Measurements from ENCODE around the gene MAN2B1. TPM values are rescaled to one million over a fixed set of nuclear protein-coding genes. Genes with fewer than 3 reads are reported as not detected.

Gene MAN2B1
- total RNA-seq, 1 donor from 2014 or later: 92.8 TPM

- Histone ChIP-seq H3K4me3 (ENCODE audit: low read depth, low read length) (no peak overlapping the region), H3K27me3 (ENCODE audit: control insufficient read depth, insufficient read depth, low read length) (no peaks in the 10 kb centered on the region), H3K36me3 (ENCODE audit: control insufficient read depth, insufficient read depth, low read length) (peaks cover 4% of the 10 kb centered on the region)
- TF ChIP-seq CTCF (IDR thresholded peaks at IDR 0.05; ENCODE audit: insufficient read depth, low read length, poor library complexity, severe bottlenecking): no peak
- DNase-seq (ENCODE audit: low read depth): no peak
Measured at GRCh38 chr19:12664406-12665280, 1.9 kb downstream of the MAN2B1 start.

GRCh38 chr19:12660980-12661379 is 5.6 kb downstream of the MAN2B1 start:
- TF ChIP-seq CTCF (IDR thresholded peaks at IDR 0.05; ENCODE audit: insufficient read depth, low read length, poor library complexity, severe bottlenecking): no peak
- Histone ChIP-seq H3K36me3 (ENCODE audit: control insufficient read depth, insufficient read depth, low read length) (peaks cover 2% of the 10 kb centered on the region), H3K4me3 (ENCODE audit: low read depth, low read length) (no peak overlapping the region), H3K27me3 (ENCODE audit: control insufficient read depth, insufficient read depth, low read length) (no peaks in the 10 kb centered on the region)
- DNase-seq (ENCODE audit: low read depth): no peak

GRCh38 chr19:12657966-12658365 is 8.6 kb downstream of the MAN2B1 start:
- no peaks in the 10 kb centered on the region for H3K36me3 ChIP-seq (ENCODE audit: control insufficient read depth, insufficient read depth, low read length)
- H3K4me3 ChIP-seq (ENCODE audit: low read depth, low read length): no peak overlapping the region
- no peaks in the 10 kb centered on the region for H3K27me3 ChIP-seq (ENCODE audit: control insufficient read depth, insufficient read depth, low read length)
- no peak for TF ChIP-seq CTCF (IDR thresholded peaks at IDR 0.05; ENCODE audit: insufficient read depth, low read length, poor library complexity, severe bottlenecking)
- DNase-seq (ENCODE audit: low read depth): no peak

GRCh38 chr19:12656899-12657571 is 9.5 kb downstream of the MAN2B1 start:
- no peak for TF ChIP-seq CTCF (IDR thresholded peaks at IDR 0.05; ENCODE audit: insufficient read depth, low read length, poor library complexity, severe bottlenecking)
- DNase-seq (ENCODE audit: low read depth): no peak
- Histone ChIP-seq H3K4me3 (ENCODE audit: low read depth, low read length) (no peak overlapping the region), H3K36me3 (ENCODE audit: control insufficient read depth, insufficient read depth, low read length) (no peaks in the 10 kb centered on the region), H3K27me3 (ENCODE audit: control insufficient read depth, insufficient read depth, low read length) (no peaks in the 10 kb centered on the region)

- DNase-seq (ENCODE audit: low read depth): no peak
- Histone ChIP-seq H3K36me3 (ENCODE audit: control insufficient read depth, insufficient read depth, low read length) (no peaks in the 10 kb centered on the region), H3K27me3 (ENCODE audit: control insufficient read depth, insufficient read depth, low read length) (no peaks in the 10 kb centered on the region), H3K4me3 (ENCODE audit: low read depth, low read length) (no peak overlapping the region)
- no peak for TF ChIP-seq CTCF (IDR thresholded peaks at IDR 0.05; ENCODE audit: insufficient read depth, low read length, poor library complexity, severe bottlenecking)
Measured at GRCh38 chr19:12655546-12655945, 11.0 kb downstream of the MAN2B1 start.
